Fibroblast of upper back skin (primary cell): ENCODE measurements around the gene ANO2.
A peak's percentile ranks its signal among the peaks of the same experiment; 100 is the strongest.
"Not testable (repeated sequence)": the region's sequence is repeated elsewhere in the genome, so short reads cannot be mapped to it uniquely, and the experiment has no call there.

Source experiments
- DNase-seq: peaks from one replicate; pipeline ENCODE4 v3.0.0-alpha.2; 2013

The ANO2 gene

GRCh38 chr12:5716976-5717375 is 228.1 kb downstream of the ANO2 start:
- no peak for DNase-seq

GRCh38 chr12:5716201-5716600 is 228.9 kb downstream of the ANO2 start:
- peak; percentile 36 for DNase-seq

GRCh38 chr12:5715021-5715420 is 230.0 kb downstream of the ANO2 start:
- DNase-seq: no peak

GRCh38 chr12:5713599-5714081 is 231.4 kb downstream of the ANO2 start:
- DNase-seq: no peak

GRCh38 chr12:5710260-5710878 is 234.7 kb downstream of the ANO2 start:
- DNase-seq: no peak

- no peak for DNase-seq
Measured at GRCh38 chr12:5708371-5708770, 236.7 kb downstream of the ANO2 start.

GRCh38 chr12:5706247-5706646 is 238.8 kb downstream of the ANO2 start:
- no peak for DNase-seq

GRCh38 chr12:5705791-5706190 is 239.3 kb downstream of the ANO2 start:
- no peak for DNase-seq

GRCh38 chr12:5694759-5695409 is 250.2 kb downstream of the ANO2 start:
- peak; percentile 41 for DNase-seq

- no peak for DNase-seq
Measured at GRCh38 chr12:5692850-5693249, 252.2 kb downstream of the ANO2 start.

GRCh38 chr12:5691943-5692342 is 253.1 kb downstream of the ANO2 start:
- peak; percentile 37 for DNase-seq

GRCh38 chr12:5690240-5690639 is 254.8 kb downstream of the ANO2 start:
- DNase-seq: no peak

GRCh38 chr12:5689773-5690172 is 255.3 kb downstream of the ANO2 start:
- no peak for DNase-seq

- DNase-seq: no peak
Measured at GRCh38 chr12:5688226-5688625, 256.8 kb downstream of the ANO2 start.

- no peak for DNase-seq
Measured at GRCh38 chr12:5685935-5686334, 259.1 kb downstream of the ANO2 start.

- no peak for DNase-seq
Measured at GRCh38 chr12:5684989-5685388, 260.1 kb downstream of the ANO2 start.

GRCh38 chr12:5682581-5682980 is 262.5 kb downstream of the ANO2 start:
- DNase-seq: no peak

GRCh38 chr12:5678176-5678575 is 266.9 kb downstream of the ANO2 start:
- DNase-seq: no peak

GRCh38 chr12:5669624-5670023 is 275.4 kb downstream of the ANO2 start:
- not testable (repeated sequence) for DNase-seq

GRCh38 chr12:5665615-5666014 is 279.4 kb downstream of the ANO2 start:
- peak; percentile 93 for DNase-seq

GRCh38 chr12:5661811-5662210 is 283.2 kb downstream of the ANO2 start:
- no peak for DNase-seq

- DNase-seq: no peak
Measured at GRCh38 chr12:5660238-5660637, 284.8 kb downstream of the ANO2 start.

GRCh38 chr12:5658339-5658941 is 286.6 kb downstream of the ANO2 start:
- DNase-seq: not testable (repeated sequence)

GRCh38 chr12:5656836-5657235 is 288.2 kb downstream of the ANO2 start:
- DNase-seq: peak; percentile 13
